ENCODE measurements around the gene PGK2.

Gene PGK2

GRCh38 chr6:49787176-49787575 is at the start of gene PGK2:
PGK2 (minus strand) TSS chr6:49787285; CDS start chr6:49787187, 98 bp downstream.
- DNase-seq (ENCODE audit: low read depth) = no peak
- H3K4me3 ChIP-seq (ENCODE audit: low read depth, low read length) = no peak within 1 kb of the TSS
- TF ChIP-seq CTCF (conservative IDR thresholded peaks at IDR 0.05; ENCODE audit: low read depth, low read length) = no peak

GRCh38 chr6:49835140-49835539 is 48.1 kb upstream of the PGK2 start:
- H3K4me3 ChIP-seq (ENCODE audit: low read depth, low read length) = no peak overlapping the region
- no peak for TF ChIP-seq CTCF (conservative IDR thresholded peaks at IDR 0.05; ENCODE audit: low read depth, low read length)

DNA sequence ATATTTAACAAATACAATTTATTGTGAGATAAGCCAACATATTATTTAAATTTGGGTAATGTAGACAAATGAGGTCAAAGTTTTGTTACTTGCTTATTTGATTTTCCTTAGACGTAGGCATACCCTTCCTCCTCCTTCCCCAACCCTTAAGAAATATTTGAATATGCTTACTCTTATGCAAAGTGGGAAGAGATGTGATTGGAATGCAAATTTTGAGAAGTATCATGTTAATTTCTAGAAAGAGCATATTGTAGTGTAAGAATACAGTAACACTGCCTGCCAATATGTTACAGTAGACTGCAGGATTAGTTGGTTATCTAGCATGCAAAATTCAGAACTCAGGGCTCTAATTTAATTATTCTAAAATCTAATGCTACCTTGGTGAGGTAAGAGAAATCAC is 46.3 kb upstream of the PGK2 start:
- DNase-seq (ENCODE audit: low read depth) = no peak
- TF ChIP-seq CTCF (conservative IDR thresholded peaks at IDR 0.05; ENCODE audit: low read depth, low read length) = no peak
- H3K4me3 ChIP-seq (ENCODE audit: low read depth, low read length) = no peak overlapping the region

More at GRCh38 chr6:49835140-49835539, 48.1 kb upstream of the PGK2 start:
- no peak for DNase-seq (ENCODE audit: low read depth)

GRCh38 chr6:49826743-49827406 is 39.8 kb upstream of the PGK2 start:
- no peak for TF ChIP-seq CTCF (conservative IDR thresholded peaks at IDR 0.05; ENCODE audit: low read depth, low read length)
- DNase-seq (ENCODE audit: low read depth) = no peak
- no peak overlapping the region for H3K4me3 ChIP-seq (ENCODE audit: low read depth, low read length)

DNA sequence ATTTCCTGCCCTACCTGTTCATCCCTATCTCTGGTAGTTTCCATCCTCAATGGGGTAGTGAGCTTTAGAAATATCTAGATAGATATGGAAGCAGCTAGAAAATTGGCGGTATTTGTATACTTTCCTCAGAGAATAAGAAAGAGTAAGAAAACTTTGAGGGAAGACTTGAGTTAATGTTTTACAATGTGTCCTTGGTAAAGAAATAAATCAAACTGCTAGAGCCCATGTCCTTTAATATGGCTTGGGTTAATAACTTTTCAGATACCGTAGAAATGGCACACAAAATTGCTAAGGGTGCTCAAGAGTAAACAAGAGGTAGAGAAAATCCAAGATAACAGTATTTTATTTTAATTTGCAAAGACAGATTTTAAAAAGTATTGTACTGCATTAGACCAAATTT is 28.1 kb upstream of the PGK2 start:
- no peak for DNase-seq (ENCODE audit: low read depth)
- TF ChIP-seq CTCF (conservative IDR thresholded peaks at IDR 0.05; ENCODE audit: low read depth, low read length) = no peak
- H3K4me3 ChIP-seq (ENCODE audit: low read depth, low read length) = no peak overlapping the region

GRCh38 chr6:49813248-49813647 is 26.2 kb upstream of the PGK2 start:
- no peak overlapping the region for H3K4me3 ChIP-seq (ENCODE audit: low read depth, low read length)
- TF ChIP-seq CTCF (conservative IDR thresholded peaks at IDR 0.05; ENCODE audit: low read depth, low read length) = no peak
- DNase-seq (ENCODE audit: low read depth) = no peak

DNA sequence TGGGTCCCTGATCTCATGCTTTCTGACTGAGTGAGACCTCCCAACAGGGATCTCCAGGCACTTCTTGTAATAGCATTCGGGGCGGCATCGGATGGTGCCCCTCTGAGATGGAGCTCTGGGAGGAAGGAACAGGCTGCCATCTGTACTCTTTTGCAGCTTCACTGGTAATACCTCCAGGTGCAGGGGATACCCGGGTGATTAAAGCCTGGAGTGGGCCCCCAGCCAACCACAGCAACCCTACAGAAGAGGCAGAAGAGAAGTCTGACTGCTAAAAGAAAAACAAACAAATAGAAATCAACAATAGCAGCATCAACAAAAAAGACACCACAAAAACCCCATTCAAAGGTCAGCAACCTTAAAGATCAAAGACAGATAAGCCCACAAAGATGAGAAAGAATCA is 19.1 kb upstream of the PGK2 start:
- no peak overlapping the region for H3K4me3 ChIP-seq (ENCODE audit: low read depth, low read length)
- no peak for DNase-seq (ENCODE audit: low read depth)
- TF ChIP-seq CTCF (conservative IDR thresholded peaks at IDR 0.05; ENCODE audit: low read depth, low read length) = no peak

Data from choroid plexus epithelial cell (primary cell).